Tibial nerve (tissue), 4 donors: ENCODE results near the gene RAB35. TPM values are rescaled to one million over a fixed set of nuclear protein-coding genes. Genes with fewer than 3 reads are reported as not detected.

Source experiments
- DNase-seq, 2 donors: peaks; one replicate each; pipeline ENCODE4 v3.0.0-alpha.2; 2019; ENCODE audit warnings: low spot score in 2 of 2
- H3K27ac ChIP-seq, 4 donors: fragments of 200-600 bp; sonication (generic) in 3 of 4; one replicate each; pipeline ENCODE4 v1.5.1; 2017 to 2019; ENCODE audit warnings: mild to moderate bottlenecking in 1 of 4
- H3K27me3 ChIP-seq, 2 donors: fragments of 200-600 bp; sonication (generic) in 1 of 2; one replicate each; pipeline versions ENCODE4 v1.5.1 to v1.6.0; 2017 to 2019
- H3K36me3 ChIP-seq, 3 donors: fragments of 200-600 bp; sonication (generic); one replicate each; pipeline ENCODE4 v1.5.1; 2018 to 2019
- H3K4me1 ChIP-seq, 4 donors: fragments of 200-600 bp; sonication (generic) in 3 of 4; one replicate each; pipeline ENCODE4 v1.5.1; 2017 to 2019
- H3K4me3 ChIP-seq, 4 donors: fragments of 200-600 bp; sonication (generic) in 3 of 4; one replicate each; pipeline ENCODE4 v1.5.1; 2017 to 2019; ENCODE audit warnings: mild to moderate bottlenecking in 1 of 4, moderate library complexity in 1 of 4
- H3K9me3 ChIP-seq, 4 donors: fragments of 200-600 bp; sonication (generic) in 3 of 4; one replicate each; pipeline ENCODE4 v1.5.1; 2017 to 2019
- CTCF ChIP-seq, 5 experiments: fragments of 200-600 bp in 3 of 5; fragments of 450-650 bp in 2 of 5; sonication (generic) in 3 of 5; IDR thresholded peaks; one replicate each; pipeline ENCODE4 v1.5.1; 2016 to 2019; ENCODE audit warnings: antibody characterized with exemption in 5 of 5, mild to moderate bottlenecking in 3 of 5, moderate library complexity in 2 of 5
- EP300 ChIP-seq, 2 donors: sonication (generic); formaldehyde crosslinking; IDR thresholded peaks; one replicate each; pipeline ENCODE4 v1.6.1; 2017; ENCODE audit warnings: antibody characterized with exemption in 2 of 2, mild to moderate bottlenecking in 1 of 2
- POLR2A ChIP-seq, 2 donors: fragments of 450-650 bp; IDR thresholded peaks; one replicate each; pipeline ENCODE4 v1.6.1; 2017; ENCODE audit warnings: antibody characterized with exemption in 2 of 2, mild to moderate bottlenecking in 2 of 2, moderate library complexity in 2 of 2
- WGBS, 2 donors: methylation state at CpG; one replicate each; pipeline ENCODE4 v1.1.5; 2018; 5-methylcytosine and 5-hydroxymethylcytosine counted together
- total RNA-seq, 4 donors: library from RNA; depleted of rRNA; stranded (reverse); fragments of >200 nt; gene quantifications; one replicate each; pipeline ENCODE4 v1.1.0, GENCODE V29; 2016

The RAB35 gene
- total RNA-seq, 4 donors from 2014 or later, result 22.8 to 30.8 (median 26.2) TPM

GRCh38 chr12:120056739-120057138 is 59.8 kb downstream of the RAB35 start:
- no peaks in the 10 kb centered on the region for H3K36me3 ChIP-seq
- no peak for DNase-seq
- H3K9me3 ChIP-seq, result no peaks in the 10 kb centered on the region
- H3K4me1 ChIP-seq, result no peaks in the 10 kb centered on the region
- 60 to 70% methylated on average over 5 of the region's 5 CpGs for WGBS, 2 donors
- H3K27ac ChIP-seq, result no peak overlapping the region
- no peak overlapping the region for H3K4me3 ChIP-seq
- H3K27me3 ChIP-seq, result no peaks in the 10 kb centered on the region
- TF ChIP-seq EP300 (IDR thresholded peaks at IDR 0.05), result no peak
- TF ChIP-seq CTCF (IDR thresholded peaks at IDR 0.05), result no peak
- no peak for TF ChIP-seq POLR2A (IDR thresholded peaks at IDR 0.05)

GRCh38 chr12:120055231-120056000 is 61.1 kb downstream of the RAB35 start:
- no peak overlapping the region for H3K4me3 ChIP-seq
- TF ChIP-seq CTCF (IDR thresholded peaks at IDR 0.05), result no peak
- no peak for TF ChIP-seq EP300 (IDR thresholded peaks at IDR 0.05)
- TF ChIP-seq POLR2A (IDR thresholded peaks at IDR 0.05), result no peak
- no peak overlapping the region for H3K27ac ChIP-seq
- no peaks in the 10 kb centered on the region for H3K4me1 ChIP-seq
- 66 to 67% methylated on average over 2 of the region's 2 CpGs for WGBS, 2 donors
- no peak for DNase-seq
- H3K36me3 ChIP-seq, result no peaks in the 10 kb centered on the region
- H3K9me3 ChIP-seq, result no peaks in the 10 kb centered on the region
- H3K27me3 ChIP-seq, result no peaks in the 10 kb centered on the region

GRCh38 chr12:120054293-120054692 is 62.3 kb downstream of the RAB35 start:
- Histone ChIP-seq H3K4me1 (no peaks in the 10 kb centered on the region), H3K4me3 (no peak overlapping the region), H3K9me3 (no peaks in the 10 kb centered on the region), H3K27ac (no peak overlapping the region), H3K27me3 (no peaks in the 10 kb centered on the region), H3K36me3 (no peaks in the 10 kb centered on the region)
- no peak for DNase-seq
- TF ChIP-seq EP300 (IDR thresholded peaks at IDR 0.05) (no peak), CTCF (IDR thresholded peaks at IDR 0.05) (no peak), POLR2A (IDR thresholded peaks at IDR 0.05) (no peak)
- 94 to 95% methylated on average over 4 of the region's 4 CpGs for WGBS, 2 donors

GRCh38 chr12:120051535-120051934 is 65.0 kb downstream of the RAB35 start:
- no peak for DNase-seq
- Histone ChIP-seq H3K27me3 (no peaks in the 10 kb centered on the region), H3K4me1 (no peaks in the 10 kb centered on the region), H3K9me3 (no peaks in the 10 kb centered on the region), H3K36me3 (no peaks in the 10 kb centered on the region), H3K4me3 (no peak overlapping the region), H3K27ac (no peak overlapping the region)
- 95% methylated on average over 3 of the region's 3 CpGs for WGBS, 2 donors
- no peak for TF ChIP-seq CTCF (IDR thresholded peaks at IDR 0.05)

- no peak for DNase-seq
- no peaks in the 10 kb centered on the region for H3K36me3 ChIP-seq
- no peaks in the 10 kb centered on the region for H3K4me1 ChIP-seq
- H3K4me3 ChIP-seq, result no peak overlapping the region
- no peaks in the 10 kb centered on the region for H3K9me3 ChIP-seq
- H3K27me3 ChIP-seq, result no peaks in the 10 kb centered on the region
- WGBS, 2 donors, result 78 to 79% methylated on average over 6 of the region's 6 CpGs
- TF ChIP-seq EP300 (IDR thresholded peaks at IDR 0.05) (no peak), CTCF (IDR thresholded peaks at IDR 0.05) (no peak), POLR2A (IDR thresholded peaks at IDR 0.05) (no peak)
- no peak overlapping the region for H3K27ac ChIP-seq
Measured at GRCh38 chr12:120049426-120049825, 67.1 kb downstream of the RAB35 start.
